Measurements from ENCODE around the gene EIF5. TPM values are rescaled to one million over a fixed set of nuclear protein-coding genes. Genes with fewer than 3 reads are reported as not detected.

EIF5 gene
- total and polyA plus RNA-seq, 7 donors = 70.3 to 305 (median 170) TPM

GRCh38 chr14:103288076-103288766, 45.8 kb upstream of the EIF5 start:
- no peaks in the 10 kb centered on the region for H3K4me1 ChIP-seq

GRCh38 chr14:103290056-103290455, 44.0 kb upstream of the EIF5 start:
- DNase-seq = no peak
- no peak for TF ChIP-seq POLR2A (IDR thresholded peaks at IDR 0.05)
- TF ChIP-seq EP300 (IDR thresholded peaks at IDR 0.05) = no peak
- TF ChIP-seq POLR2AphosphoS5 (IDR thresholded peaks at IDR 0.05) = no peak
- TF ChIP-seq, protein P1, sequence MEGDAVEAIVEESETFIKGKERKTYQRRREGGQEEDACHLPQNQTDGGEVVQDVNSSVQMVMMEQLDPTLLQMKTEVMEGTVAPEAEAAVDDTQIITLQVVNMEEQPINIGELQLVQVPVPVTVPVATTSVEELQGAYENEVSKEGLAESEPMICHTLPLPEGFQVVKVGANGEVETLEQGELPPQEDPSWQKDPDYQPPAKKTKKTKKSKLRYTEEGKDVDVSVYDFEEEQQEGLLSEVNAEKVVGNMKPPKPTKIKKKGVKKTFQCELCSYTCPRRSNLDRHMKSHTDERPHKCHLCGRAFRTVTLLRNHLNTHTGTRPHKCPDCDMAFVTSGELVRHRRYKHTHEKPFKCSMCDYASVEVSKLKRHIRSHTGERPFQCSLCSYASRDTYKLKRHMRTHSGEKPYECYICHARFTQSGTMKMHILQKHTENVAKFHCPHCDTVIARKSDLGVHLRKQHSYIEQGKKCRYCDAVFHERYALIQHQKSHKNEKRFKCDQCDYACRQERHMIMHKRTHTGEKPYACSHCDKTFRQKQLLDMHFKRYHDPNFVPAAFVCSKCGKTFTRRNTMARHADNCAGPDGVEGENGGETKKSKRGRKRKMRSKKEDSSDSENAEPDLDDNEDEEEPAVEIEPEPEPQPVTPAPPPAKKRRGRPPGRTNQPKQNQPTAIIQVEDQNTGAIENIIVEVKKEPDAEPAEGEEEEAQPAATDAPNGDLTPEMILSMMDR (IDR thresholded peaks at IDR 0.05) = no peak
- WGBS, 2 donors = 85 to 88% methylated on average over 4 of the region's 4 CpGs
- Histone ChIP-seq H3K27ac (no peak overlapping the region), H3K27me3 (peaks cover 0 to 46% (median 28%) of the 10 kb centered on the region in 3 donors), H3K4me3 (no peak overlapping the region), H3K9me3 (no peaks in the 10 kb centered on the region), H3K4me1 (no peaks in the 10 kb centered on the region), H3K36me3 (no peaks in the 10 kb centered on the region)
- intact Hi-C loops (cut with DNase I) = loop anchor here (5.0 kb wide), 1 partner anchor 103 kb away; no protein-coding TSS in a partner anchor

More at GRCh38 chr14:103288076-103288766, 45.8 kb upstream of the EIF5 start:
- intact Hi-C loops (cut with DNase I) = no loop called here
- TF ChIP-seq, protein P1 (IDR thresholded peaks at IDR 0.05) = no peak
- TF ChIP-seq EP300 (IDR thresholded peaks at IDR 0.05) (no peak), POLR2A (IDR thresholded peaks at IDR 0.05) (no peak), POLR2AphosphoS5 (IDR thresholded peaks at IDR 0.05) (no peak)
- H3K9me3 ChIP-seq = no peaks in the 10 kb centered on the region
- no peak overlapping the region for H3K4me3 ChIP-seq
- DNase-seq = peak; percentile 38
- no peak overlapping the region for H3K27ac ChIP-seq
- no peaks in the 10 kb centered on the region for H3K36me3 ChIP-seq
- H3K27me3 ChIP-seq = peaks cover 0 to 51% (median 22%) of the 10 kb centered on the region in 3 donors
- 75 to 80% methylated on average over 16 of the region's 16 CpGs for WGBS, 2 donors

- no peaks in the 10 kb centered on the region for H3K36me3 ChIP-seq
- intact Hi-C loops (cut with DNase I) = loop anchor here (5.0 kb wide), 1 partner anchor 103 kb away; no protein-coding TSS in a partner anchor
- no peaks in the 10 kb centered on the region for H3K4me1 ChIP-seq
- DNase-seq = no peak
- 68 to 80% methylated on average over 5 of the region's 5 CpGs for WGBS, 2 donors
- no peak overlapping the region for H3K4me3 ChIP-seq
- no peak overlapping the region for H3K27ac ChIP-seq
- peaks cover 0 to 44% (median 26%) of the 10 kb centered on the region in 3 donors for H3K27me3 ChIP-seq
- no peak for TF ChIP-seq POLR2A (IDR thresholded peaks at IDR 0.05)
- TF ChIP-seq POLR2AphosphoS5 (IDR thresholded peaks at IDR 0.05) = no peak
- TF ChIP-seq EP300 (IDR thresholded peaks at IDR 0.05) = no peak
- TF ChIP-seq, protein P1 (IDR thresholded peaks at IDR 0.05) = no peak
- H3K9me3 ChIP-seq = no peaks in the 10 kb centered on the region
Observed at GRCh38 chr14:103290494-103290893, 43.5 kb upstream of the EIF5 start.

- no peak overlapping the region for H3K27ac ChIP-seq
- intact Hi-C loops (cut with DNase I) = loop anchor here (5.0 kb wide), 1 partner anchor 104 kb away; no protein-coding TSS in a partner anchor
- peaks cover 0 to 44% (median 24%) of the 10 kb centered on the region in 3 donors for H3K27me3 ChIP-seq
- TF ChIP-seq, protein P1 (IDR thresholded peaks at IDR 0.05) = no peak
- TF ChIP-seq POLR2A (IDR thresholded peaks at IDR 0.05) (no peak), POLR2AphosphoS5 (IDR thresholded peaks at IDR 0.05) (no peak), EP300 (IDR thresholded peaks at IDR 0.05) (no peak)
- no peak overlapping the region for H3K4me3 ChIP-seq
- no peaks in the 10 kb centered on the region for H3K9me3 ChIP-seq
- no peaks in the 10 kb centered on the region for H3K4me1 ChIP-seq
- DNase-seq = peak; percentile 40
- H3K36me3 ChIP-seq = no peaks in the 10 kb centered on the region
- 91 to 95% methylated on average over 3 of the region's 3 CpGs for WGBS, 2 donors
Observed at GRCh38 chr14:103290961-103291360, 43.1 kb upstream of the EIF5 start.
